Right cardiac atrium (tissue), 5 donors: Measurements from ENCODE around the gene MPC1. TPM values are rescaled to one million over a fixed set of nuclear protein-coding genes. Genes with fewer than 3 reads are reported as not detected.
"Not testable (repeated sequence)": the region's sequence is repeated elsewhere in the genome, so short reads cannot be mapped to it uniquely, and the experiment has no call there.

Source experiments
- ATAC-seq, 2 donors: fragments of 200-7000 bp; cut with Tn5 transposase; one replicate each; pipeline versions ENCODE4 v1.8.0 to v1.9.1; 2020; ENCODE audit warnings: moderate library complexity in 2 of 2, mild to moderate bottlenecking in 1 of 2
- DNase-seq, 3 donors: peaks; one replicate each; pipeline ENCODE4 v3.0.0-alpha.2; 2020
- H3K27ac ChIP-seq: one replicate; pipeline ENCODE4 v1.5.1; 2013; ENCODE audit warnings: mild to moderate bottlenecking, low read length, control low read depth, moderate library complexity
- H3K27me3 ChIP-seq: one replicate; pipeline ENCODE4 v1.6.1; 2013; ENCODE audit not compliant: control insufficient read depth, insufficient read depth
- H3K4me1 ChIP-seq: one replicate; pipeline ENCODE4 v1.6.1; 2013; ENCODE audit warnings: low read length; ENCODE audit not compliant: control insufficient read depth, insufficient read depth
- H3K4me3 ChIP-seq: one replicate; pipeline ENCODE4 v1.5.1; 2013; ENCODE audit warnings: low read length, control low read depth
- H3K9me3 ChIP-seq: one replicate; pipeline ENCODE4 v1.6.1; 2013; ENCODE audit warnings: low read length; ENCODE audit not compliant: control insufficient read depth
- WGBS: extraction: QIAGEN DNeasy Blood & Tissue Kit; methylation state at CpG from one replicate; pipeline ENCODE4 v1.1.7; 2013; 5-methylcytosine and 5-hydroxymethylcytosine counted together
- intact Hi-C, 4 donors: fragments of 100-400 bp; cut with DNase I; formaldehyde crosslinking; loops; one replicate each; pipeline versions ENCODE4 v1.11.0 to v1.14.0; 2022 to 2023
- polyA plus RNA-seq: library from polyadenylated mRNA; stranded (reverse); fragments of 200-250 nt; gene quantifications from one replicate; pipeline ENCODE4 v1.2.3, GENCODE V29; 2013
- total RNA-seq, 4 donors: library from RNA; stranded (reverse); fragmentation: NEBNext Ultra II Directional; extraction: Animal tissue kit (Norgen Biotek cat#: 25700); gene quantifications; one replicate each; pipeline ENCODE4 v1.2.1, GENCODE V29; 2021
- donor health status: healthy with polysubstance abuse.
- donor health status: DM: no; HTN: yes; CAD: no.
- donor health status: DM: no; HTN: no; CAD: no.
- donor health status: DM: no; HTN: yes; CAD: no; lungs with severe emphysema.
- donor health status: DM: yes; HTN: yes; CAD: no.

MPC1 gene
- total and polyA plus RNA-seq, 5 donors: 275 to 760 (median 321) TPM

DNA sequence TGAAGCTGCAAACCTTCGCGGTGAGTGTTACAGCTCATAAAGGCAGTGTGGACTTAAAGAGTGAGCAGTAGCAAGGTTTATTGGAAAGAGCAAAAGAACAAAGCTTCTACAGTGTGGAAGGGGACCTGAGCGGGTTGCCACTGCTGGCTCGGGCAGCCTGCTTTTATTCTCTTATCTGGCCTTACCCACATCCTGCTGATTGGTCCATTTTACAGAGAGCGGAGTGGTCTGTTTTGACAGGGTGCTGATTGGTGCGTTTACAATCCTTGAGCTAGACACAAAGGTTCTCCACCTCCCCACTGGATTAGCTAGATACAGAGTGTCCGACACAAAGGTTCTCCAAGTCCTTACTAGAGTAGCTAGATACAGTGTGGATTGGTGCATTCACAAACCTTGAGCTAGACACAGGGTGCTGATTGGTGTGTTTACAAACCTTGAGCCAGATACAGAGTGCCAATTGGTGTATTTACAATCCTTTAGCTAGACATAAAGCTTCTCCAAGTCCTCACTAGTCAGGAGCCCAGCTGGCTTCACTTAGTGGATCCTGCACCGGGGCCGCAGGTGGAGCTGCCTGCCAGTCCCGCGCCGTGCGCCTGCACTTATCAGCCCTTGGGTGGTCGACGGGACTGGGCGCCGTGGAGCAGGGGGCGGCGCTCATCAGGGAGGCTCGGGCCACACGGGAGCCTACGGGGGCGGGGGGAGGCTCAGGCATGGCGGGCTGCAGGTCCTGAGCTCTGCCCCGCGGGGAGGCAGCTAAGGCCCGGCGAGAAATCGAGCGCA is 10.2 kb upstream of the MPC1 start:
- DNase-seq, H3K27me3 ChIP-seq, H3K4me1 ChIP-seq, H3K9me3 ChIP-seq, ATAC-seq, H3K4me3 ChIP-seq, H3K27ac ChIP-seq: not testable (repeated sequence)
- intact Hi-C loops: loop anchor here in 1 of 4 donors (10.0 kb wide), 1 partner anchor 78 kb away; no protein-coding TSS in a partner anchor
- 72% methylated on average over 30 of the region's 30 CpGs for WGBS

DNA sequence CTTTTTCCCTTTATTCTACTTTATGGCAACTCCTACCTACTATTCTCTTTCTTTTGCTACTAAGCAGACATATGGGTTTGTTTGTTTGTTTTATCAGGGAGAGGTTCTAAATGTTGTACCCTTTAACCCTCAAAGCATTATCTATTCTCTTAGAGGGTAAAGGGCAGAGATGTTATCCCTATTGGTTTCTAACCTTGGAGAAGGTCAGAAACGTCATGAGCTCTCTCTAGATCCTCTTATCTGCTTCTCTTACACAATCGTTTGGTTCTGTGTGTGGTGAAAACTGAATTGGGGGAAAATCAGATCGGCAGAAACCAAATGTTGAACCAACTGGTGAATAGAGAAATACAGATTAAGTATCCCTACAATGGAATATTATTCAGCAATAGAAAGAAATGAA is 6.4 kb upstream of the MPC1 start:
- no peaks in the 10 kb centered on the region for H3K4me1 ChIP-seq
- H3K27ac ChIP-seq: no peak overlapping the region
- H3K9me3 ChIP-seq: no peaks in the 10 kb centered on the region
- no peak for ATAC-seq
- H3K4me3 ChIP-seq: no peak overlapping the region
- no peak for DNase-seq
- WGBS: 39% methylated on average over 3 of the region's 3 CpGs
- intact Hi-C loops: no loop called here
- no peaks in the 10 kb centered on the region for H3K27me3 ChIP-seq

DNA sequence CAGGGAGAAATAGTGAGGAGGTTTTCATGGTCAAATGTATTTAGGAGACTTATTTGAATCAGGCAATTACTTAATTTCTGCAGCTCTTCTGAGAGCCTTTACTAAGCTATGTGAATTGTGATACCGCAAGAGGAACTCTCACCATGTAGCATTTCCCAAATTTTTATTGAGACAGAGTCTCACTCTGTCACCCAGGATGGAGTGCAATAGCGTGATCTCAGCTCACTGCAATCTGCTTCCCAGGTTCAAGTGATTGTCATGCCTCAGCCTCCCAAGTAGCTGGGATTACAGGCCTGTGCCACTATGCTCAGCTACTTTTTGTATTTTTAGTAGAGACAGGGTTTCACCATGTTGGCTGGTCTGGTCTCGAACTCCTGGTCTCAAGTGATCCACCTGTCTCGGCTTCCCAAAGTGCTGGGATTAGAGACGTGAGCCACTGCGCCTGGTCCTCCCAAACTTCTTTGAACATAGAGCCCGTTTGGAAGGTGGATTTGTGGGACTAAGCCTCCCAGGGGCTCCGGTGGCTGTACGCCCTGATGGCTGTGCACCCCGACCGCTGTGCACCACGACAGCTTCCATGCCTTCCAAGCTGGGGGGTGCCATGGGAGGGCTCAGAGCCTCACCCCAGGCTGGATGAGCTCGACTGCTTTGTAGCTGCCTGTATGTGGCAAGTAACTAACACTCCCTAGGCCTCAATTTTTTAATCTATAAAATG is 5.7 kb upstream of the MPC1 start:
- DNase-seq (no peak), ATAC-seq (peak in 1 of 2 donors; percentile 26)
- 88% methylated on average over 13 of the region's 13 CpGs for WGBS
- no peaks in the 10 kb centered on the region for H3K27me3 ChIP-seq
- no peak overlapping the region for H3K27ac ChIP-seq
- intact Hi-C loops: no loop called here
- no peak overlapping the region for H3K4me3 ChIP-seq
- no peaks in the 10 kb centered on the region for H3K9me3 ChIP-seq
- H3K4me1 ChIP-seq: no peaks in the 10 kb centered on the region

DNA sequence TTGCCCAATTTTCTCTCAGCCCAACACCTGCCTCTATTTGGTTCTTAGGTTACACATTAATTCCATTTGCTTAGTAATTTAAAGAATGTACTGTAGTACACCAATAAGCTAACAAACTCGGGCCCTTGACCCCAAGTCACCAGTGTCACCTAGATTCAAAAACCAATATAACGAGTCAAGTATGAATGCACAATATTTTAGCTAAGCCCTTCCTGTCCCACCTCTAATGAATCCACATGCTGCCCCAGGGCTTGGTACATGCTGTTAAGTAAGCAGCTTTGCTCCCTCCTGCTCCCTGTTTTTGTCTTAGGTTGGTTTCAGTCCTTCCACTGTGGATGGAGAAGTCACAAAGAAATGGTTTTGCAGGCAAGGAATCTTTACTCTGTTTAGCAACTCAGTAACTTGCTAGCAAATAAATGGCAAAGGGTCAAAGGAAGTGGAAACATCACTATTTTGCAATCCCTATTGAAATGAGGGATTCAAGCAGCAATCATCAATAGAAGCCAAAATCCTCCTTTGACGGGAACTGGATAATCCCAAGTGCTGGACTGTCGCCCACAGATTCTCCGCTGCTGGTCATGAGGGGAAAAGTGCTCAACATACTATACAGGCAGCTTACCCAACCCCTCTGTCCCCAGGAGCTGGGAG is 5.0 kb upstream of the MPC1 start:
- Histone ChIP-seq H3K4me1 (no peaks in the 10 kb centered on the region), H3K9me3 (no peaks in the 10 kb centered on the region), H3K4me3 (no peak overlapping the region), H3K27me3 (no peaks in the 10 kb centered on the region), H3K27ac (no peak overlapping the region)
- 78% methylated on average over 5 of the region's 5 CpGs for WGBS
- intact Hi-C loops: no loop called here
- no peak for ATAC-seq
- DNase-seq: no peak

DNA sequence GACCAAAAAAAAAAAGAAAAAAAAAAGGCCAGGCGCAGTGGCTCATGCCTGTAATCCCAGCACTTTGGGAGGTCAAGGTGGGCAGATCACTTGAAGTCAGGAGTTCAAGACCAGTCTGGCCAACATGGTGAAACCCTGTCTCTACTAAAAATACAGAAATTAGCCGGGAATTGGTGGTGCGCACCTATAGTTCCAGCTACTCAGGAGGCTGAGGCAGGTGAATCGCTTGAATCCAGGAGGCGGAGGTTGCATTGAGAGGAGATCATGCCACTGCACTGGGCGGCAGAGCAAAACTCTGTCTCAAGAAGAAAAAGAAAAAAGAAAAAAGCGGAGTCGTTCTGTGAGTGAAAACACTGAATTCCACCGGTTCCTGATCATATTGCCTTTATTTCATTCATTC is 4.4 kb upstream of the MPC1 start:
- 96% methylated on average over 9 of the region's 9 CpGs for WGBS

DNA sequence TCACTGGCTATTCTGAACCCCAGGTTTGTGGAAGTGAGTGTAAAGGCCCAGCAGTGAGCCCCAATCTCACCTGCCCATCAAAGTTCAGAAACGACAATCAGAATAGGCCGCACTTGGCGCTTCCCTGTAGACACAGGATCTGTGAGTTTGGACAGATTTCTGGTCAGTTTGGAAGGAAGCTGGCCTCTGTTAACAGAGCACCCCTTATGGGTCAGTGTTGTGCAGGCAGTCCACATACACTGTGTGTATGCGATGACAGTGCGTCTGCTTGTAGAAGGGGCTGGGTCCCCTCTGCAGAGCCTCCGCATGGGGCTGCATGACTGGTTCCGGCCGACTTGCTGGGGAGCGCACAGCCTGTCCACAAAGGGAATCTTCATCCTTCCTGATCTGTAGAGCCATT is 3.4 kb upstream of the MPC1 start:
- intact Hi-C loops: no loop called here
- no peak overlapping the region for H3K27ac ChIP-seq
- H3K4me1 ChIP-seq: no peaks in the 10 kb centered on the region
- no peak overlapping the region for H3K4me3 ChIP-seq
- no peaks in the 10 kb centered on the region for H3K9me3 ChIP-seq
- ATAC-seq (no peak), DNase-seq (no peak)
- WGBS: 93% methylated on average over 9 of the region's 9 CpGs
- no peaks in the 10 kb centered on the region for H3K27me3 ChIP-seq

More for the DNA sequence above, 4.4 kb upstream of the MPC1 start:
- H3K9me3 ChIP-seq, intact Hi-C loops, ATAC-seq, H3K27ac ChIP-seq, H3K27me3 ChIP-seq, DNase-seq, H3K4me1 ChIP-seq, H3K4me3 ChIP-seq: not testable (repeated sequence)

DNA sequence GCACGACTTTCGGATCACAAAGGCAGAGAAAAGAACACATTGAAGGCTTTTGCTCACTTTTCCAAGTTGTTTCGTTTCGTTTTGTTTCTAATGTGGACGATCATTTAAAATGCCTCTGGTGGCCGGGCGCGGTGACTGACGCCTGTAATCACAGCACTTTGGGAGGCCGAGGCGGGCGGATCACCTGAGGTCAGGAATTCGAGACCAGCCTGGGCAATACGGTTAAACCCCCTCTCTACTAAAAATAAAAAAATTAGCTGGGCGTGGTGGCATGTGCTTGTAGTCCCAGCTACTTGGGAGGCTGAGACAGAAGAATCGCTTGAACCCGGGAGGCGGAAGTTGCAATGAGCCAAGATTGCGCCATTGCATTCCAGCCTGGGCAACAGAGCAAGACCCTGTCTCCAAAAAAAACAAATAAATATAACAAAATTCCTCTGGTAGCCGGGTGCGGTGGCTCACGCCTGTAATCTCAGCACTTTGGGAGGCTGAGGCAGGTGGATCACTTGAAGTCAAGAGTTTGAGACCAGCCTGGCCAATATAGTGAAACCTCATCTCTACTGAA is 1.1 kb upstream of the MPC1 start:
- peak overlapping the region; percentile 90 for H3K27ac ChIP-seq
- H3K9me3 ChIP-seq, H3K4me1 ChIP-seq, ATAC-seq, H3K27me3 ChIP-seq: not testable (repeated sequence)
- DNase-seq: peak in 2 of 3 donors; percentile 47 to 71
- intact Hi-C loops: loop anchor here in 2 of 4 donors (2.0 to 5.0 kb wide), 2 partner anchors 41 to 42 kb away; partner anchors contain the start of gene SFT2D1 (in 2 of the 2)
- 16% methylated on average over 22 of the region's 22 CpGs for WGBS
- H3K4me3 ChIP-seq: peak overlapping the region; percentile 68

DNA sequence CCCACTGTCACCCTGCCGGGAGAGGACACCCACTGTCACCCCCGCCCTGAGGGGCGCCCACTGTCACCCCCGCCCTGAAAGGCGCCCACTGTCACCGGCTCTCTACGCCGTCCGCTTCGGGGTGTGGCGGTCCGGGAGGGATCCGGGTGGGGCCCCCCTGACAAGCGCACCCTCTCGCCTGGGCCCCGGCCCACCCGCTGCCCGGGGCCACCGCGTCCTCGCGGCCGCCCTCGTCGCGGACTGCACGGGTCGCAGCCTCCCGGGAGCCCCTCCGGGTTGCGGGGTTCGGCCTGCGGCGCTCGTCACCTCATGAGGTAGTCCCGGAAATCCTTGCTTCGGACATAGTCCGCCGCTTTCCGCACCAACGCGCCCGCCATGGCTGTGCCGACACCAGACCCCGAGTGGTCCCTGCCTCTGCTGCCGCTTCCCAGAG is 224 bp downstream of the MPC1 start:
- intact Hi-C loops: loop anchor here in 2 of 4 donors (2.0 to 5.0 kb wide), 2 partner anchors 40 kb away; partner anchors contain the start of gene SFT2D1 (in 2 of the 2)
- DNase-seq: no peak
- no peaks in the 10 kb centered on the region for H3K4me1 ChIP-seq
- H3K9me3 ChIP-seq: no peaks in the 10 kb centered on the region
- H3K27ac ChIP-seq: peak overlapping the region; percentile 93
- WGBS: under 1% methylated on average over 46 of the region's 46 CpGs
- ATAC-seq: peak; percentile 17 to 52
- peak overlapping the region; percentile 79 for H3K4me3 ChIP-seq
- H3K27me3 ChIP-seq: no peaks in the 10 kb centered on the region

DNA sequence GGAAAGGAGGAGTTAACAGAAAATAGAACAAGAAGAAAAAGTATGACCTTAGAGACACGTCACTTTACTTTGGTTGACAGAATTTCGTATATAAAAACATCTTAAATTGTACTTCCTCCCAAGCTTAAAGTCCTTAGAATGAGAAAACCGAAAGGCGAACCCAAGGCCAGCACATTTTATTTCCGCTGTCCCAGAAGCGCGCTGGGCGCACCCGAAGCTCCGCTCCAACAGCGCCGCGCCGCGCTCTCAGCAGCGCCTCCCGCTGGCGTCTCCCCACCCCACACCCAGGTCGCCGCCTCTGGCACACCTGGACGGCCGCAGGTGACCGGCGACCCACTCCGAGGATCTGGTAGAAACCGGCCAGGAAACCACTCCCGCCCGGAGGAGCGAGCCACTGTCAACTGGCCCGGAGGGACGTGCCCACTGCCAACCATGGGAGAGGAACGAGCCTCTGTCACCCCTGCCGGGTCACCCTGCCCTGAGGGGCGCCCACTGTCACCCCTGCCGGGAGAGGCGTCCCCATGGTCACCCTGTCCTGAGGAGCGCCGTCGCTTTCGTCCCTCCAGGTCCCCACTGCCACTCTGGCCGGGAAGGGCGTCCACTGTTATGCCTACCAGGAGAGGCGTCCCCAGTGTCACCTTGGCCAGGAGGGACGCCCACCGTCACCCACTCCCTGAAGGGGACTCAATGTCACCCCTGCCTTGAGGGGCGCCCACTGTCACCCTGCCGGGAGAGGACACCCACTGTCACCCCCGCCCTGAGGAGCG is 824 bp downstream of the MPC1 start:
- Histone ChIP-seq H3K4me3 (peak overlapping the region; percentile 79), H3K4me1 (no peaks in the 10 kb centered on the region), H3K27me3 (no peaks in the 10 kb centered on the region), H3K9me3 (no peaks in the 10 kb centered on the region), H3K27ac (peak overlapping the region; percentile 93)
- ATAC-seq (peak; percentile 58 to 62), DNase-seq (peak; percentile 59 to 88 (median 86))
- intact Hi-C loops: loop anchor here in 2 of 4 donors (2.0 to 5.0 kb wide), 2 partner anchors 39 to 40 kb away; partner anchors contain the start of gene SFT2D1 (in 2 of the 2)
- under 1% methylated on average over 49 of the region's 49 CpGs for WGBS

DNA sequence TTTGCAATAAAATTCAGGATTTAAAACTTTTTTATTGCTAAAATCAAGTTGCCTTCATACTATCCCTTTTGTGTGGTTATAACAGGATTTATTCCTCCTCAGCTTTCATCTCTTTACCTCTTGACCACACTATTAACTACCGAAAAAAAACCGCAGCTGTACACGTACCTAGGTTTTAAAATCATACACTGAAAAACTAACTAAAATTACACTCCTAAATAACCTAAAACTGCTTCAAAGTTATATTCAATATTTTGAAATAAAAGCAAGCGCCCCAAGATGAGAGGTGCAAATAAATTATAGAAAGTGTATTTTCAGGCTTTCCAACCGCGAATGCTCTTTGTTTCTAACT is 1.4 kb downstream of the MPC1 start:
- intact Hi-C loops: loop anchor here in 1 of 4 donors (5.0 kb wide), 1 partner anchor 39 kb away; the partner anchor contains the start of gene SFT2D1
- ATAC-seq (no peak), DNase-seq (no peak)
- Histone ChIP-seq H3K4me3 (peak overlapping the region; percentile 79), H3K4me1 (no peaks in the 10 kb centered on the region), H3K27me3 (no peaks in the 10 kb centered on the region), H3K9me3 (no peaks in the 10 kb centered on the region), H3K27ac (no peak overlapping the region)
- WGBS: 41% methylated on average over 6 of the region's 6 CpGs
